ENCODE data around the gene PPP3CA.

The PPP3CA gene

DNA sequence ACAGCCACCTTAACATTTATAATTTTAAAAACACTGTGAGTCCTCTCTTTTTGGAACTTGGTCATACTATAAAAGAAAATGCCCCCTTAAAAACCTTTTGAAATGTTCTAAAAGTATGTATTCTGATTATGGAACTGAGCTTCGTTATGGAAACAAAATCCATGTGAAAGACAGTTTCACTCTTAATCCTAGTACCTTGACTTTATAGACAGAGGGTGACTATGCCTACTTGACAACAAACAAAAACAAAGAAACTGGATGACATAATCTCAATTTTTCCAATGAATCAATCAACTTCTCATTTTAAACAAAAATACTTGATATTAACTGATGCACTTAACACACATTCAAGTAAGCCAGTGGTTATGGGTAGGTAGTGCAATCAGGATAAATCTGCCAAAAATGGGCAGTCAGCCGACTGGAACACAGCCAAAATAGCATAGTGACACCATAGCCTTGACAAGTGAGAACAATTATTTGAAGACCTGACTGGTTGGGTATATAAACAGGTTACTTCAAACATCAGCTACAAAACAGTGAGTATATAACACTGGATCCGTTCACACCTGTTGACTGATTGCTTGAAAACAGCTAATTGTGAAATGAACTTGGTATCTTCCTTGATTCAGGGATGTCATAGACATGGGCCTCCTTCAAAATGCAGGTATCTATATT is 265.5 kb downstream of the PPP3CA start:
- DNase-seq = no peak

GRCh38 chr4:101081166-101081565 is 266.2 kb downstream of the PPP3CA start:
- DNase-seq = no peak

- no peak for DNase-seq
Observed at GRCh38 chr4:101078950-101079349, 268.4 kb downstream of the PPP3CA start.

DNA sequence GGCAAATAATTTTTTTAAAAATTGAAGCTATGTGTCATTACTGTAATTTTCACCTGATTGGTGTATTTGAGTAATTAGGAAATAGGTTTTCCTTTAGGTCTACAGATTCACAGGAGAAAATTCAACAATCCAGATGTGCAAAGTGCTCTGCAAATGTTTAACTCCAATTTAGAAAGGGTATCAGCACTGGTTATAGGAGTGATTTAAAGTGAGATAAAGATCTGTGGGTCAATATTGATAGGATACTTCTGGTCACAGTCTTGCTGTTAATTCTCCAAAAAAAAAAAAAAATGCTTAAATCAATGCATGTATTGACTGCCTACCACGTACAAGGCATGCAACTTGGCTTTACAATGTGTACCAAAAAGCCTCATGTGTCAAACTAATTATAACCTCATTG is 271.3 kb downstream of the PPP3CA start:
- no peak for DNase-seq

DNA sequence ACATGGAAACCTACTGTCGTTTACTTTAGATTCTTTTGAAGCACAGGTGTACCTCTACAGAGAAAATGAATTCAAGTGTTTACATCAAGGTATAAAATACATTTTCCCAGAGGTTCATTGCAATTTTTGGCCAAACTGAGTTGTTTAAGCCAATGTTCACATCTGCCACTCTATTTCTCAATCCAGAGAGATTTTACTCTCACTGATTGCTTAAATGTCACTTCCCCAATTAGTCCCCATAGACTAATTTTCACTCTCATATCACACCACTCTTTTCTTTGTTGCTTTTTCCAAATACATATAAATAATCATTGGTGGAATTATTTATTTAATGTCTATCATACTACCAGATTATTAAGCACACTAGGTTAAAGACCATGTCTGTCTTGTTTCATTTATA is 271.8 kb downstream of the PPP3CA start:
- DNase-seq = no peak

DNA sequence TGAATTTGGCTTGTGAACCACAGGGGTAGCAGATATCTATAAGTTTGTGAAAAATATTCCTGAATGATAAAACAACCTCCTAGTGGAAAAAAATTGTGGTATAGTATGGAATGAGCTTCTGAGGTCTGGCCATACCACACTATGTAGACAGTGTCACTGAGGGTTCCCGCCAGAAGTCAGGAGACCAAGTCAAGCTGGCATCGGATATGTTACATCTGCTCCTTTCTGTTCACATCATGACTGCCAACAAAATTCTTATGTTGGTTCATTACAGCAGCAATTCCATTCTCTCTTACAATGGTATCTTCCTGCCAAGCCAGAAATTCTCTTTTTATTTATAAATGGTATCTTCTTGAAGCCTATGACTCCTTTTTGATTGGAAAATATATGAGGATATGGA is 273.0 kb downstream of the PPP3CA start:
- DNase-seq = no peak

- DNase-seq = no peak
Observed at GRCh38 chr4:101071241-101071640, 276.1 kb downstream of the PPP3CA start.

- no peak for DNase-seq
Observed at GRCh38 chr4:101068115-101068514, 279.2 kb downstream of the PPP3CA start.

- no peak for DNase-seq
Observed at GRCh38 chr4:101067383-101067782, 279.9 kb downstream of the PPP3CA start.

GRCh38 chr4:101066626-101067170 is 280.6 kb downstream of the PPP3CA start:
- no peak for DNase-seq

DNA sequence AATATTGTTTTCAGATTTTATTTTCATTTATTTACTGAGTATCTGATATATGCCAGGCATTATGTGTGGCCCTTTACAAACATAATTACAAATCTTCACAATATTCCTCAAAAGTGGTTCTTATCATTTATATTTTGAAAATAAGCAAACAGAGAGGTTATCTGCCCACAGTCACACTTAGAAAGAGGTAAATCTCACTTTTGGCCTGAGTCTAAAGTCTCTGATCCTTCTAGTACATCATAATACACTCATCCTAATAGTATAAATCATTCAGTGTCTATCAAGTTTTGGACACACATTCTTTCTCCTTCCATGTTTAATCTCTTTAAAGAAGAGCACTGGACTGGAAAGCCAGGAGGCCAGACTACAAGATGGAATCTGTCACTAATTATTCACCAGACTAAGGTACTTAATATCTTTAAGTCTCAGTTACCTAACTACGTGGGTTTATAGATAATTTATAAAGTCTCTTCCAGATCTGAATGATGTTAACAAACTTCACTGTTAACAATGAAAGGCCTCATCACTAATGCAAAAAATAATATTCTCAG is 281.3 kb downstream of the PPP3CA start:
- no peak for DNase-seq

- DNase-seq = no peak
Observed at GRCh38 chr4:101065346-101065745, 282.0 kb downstream of the PPP3CA start.

DNA sequence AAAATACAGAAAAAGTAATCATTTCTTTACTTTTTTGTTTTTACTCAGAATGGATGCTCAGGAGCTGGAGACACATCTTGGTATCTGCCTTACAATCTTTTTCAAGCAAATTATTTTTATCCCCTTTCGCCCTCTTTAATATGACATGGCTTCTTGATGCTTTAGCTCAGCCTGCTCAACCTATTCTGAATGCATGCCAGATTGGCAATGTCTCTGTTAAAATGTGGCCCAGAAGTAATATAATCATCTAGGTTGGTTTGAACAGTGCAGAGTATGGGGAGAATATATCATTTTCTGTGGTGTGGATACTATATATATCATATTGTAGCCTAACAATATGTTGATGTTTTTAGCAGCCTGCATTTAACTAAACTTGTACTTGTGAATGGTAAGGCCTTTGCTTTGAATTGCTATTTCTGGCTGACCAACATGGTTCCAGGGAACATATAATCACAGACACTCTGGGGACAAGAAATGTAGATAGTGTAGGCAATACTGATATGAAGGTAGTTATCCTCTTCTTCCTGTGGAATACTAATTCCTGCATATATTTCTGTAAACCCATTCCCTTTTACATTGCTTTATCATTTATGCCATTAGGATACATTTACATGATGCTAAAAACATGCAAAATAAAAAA is 282.7 kb downstream of the PPP3CA start:
- DNase-seq = no peak

DNA sequence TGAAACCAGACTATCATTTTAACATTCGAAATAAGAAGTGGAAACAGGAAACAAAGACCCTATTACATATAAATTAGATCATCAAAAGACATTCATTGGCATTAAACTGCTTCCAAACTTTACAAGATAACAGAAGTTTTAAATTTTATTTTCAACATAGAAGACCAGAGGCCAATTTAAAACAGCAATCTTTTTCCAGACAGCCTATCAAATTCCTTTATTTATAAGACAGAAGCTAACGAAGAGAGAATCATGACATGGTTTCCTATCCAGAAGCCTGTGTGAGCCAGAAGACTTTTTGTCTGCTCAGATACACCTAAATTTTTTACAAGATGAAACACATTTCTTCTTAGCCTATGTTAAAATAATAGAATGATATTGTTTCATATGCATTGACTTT is 291.9 kb downstream of the PPP3CA start:
- no peak for DNase-seq

DNA sequence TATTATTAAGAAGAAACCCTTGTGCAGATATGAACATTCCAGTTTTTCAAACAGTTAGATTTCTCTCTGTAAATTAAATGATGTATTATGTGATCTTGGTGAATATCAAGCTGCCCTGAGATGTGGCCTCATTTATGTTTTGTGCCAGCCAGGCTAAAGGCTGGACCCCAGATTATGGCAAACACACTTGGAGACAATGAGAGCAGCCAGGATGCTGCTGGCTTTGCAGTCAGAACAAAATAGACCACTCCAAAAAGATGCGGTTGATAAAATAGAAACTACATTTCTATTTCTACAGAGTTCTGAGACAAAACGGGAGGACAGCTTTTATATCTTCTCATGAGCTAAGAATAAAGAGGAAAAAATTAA is 296.5 kb downstream of the PPP3CA start:
- DNase-seq = no peak

- DNase-seq = no peak
Observed at GRCh38 chr4:101050088-101050836, 297.1 kb downstream of the PPP3CA start.

DNA sequence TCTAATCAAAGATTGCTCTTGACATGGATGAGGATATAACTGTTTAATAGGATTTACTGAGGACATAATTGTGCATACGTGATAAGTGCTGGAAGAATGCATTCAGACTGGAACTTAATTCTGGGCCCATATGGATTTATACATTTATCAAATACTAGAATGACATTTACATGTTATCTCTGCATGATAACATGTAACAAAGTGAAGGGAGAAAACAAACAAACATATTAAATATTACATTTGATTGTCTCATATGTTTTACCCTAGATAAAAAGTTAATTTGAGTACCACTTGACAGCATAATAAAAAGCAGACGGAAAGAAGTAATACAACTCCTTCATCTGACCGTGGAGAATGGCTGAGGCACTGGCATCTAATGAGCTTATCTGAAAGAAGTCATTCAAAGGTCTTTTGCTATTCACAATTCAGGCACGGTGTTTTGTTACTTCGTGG is 297.8 kb downstream of the PPP3CA start:
- DNase-seq = no peak

GRCh38 chr4:101044766-101045165 is 302.6 kb downstream of the PPP3CA start:
- DNase-seq = no peak

- no peak for DNase-seq
Observed at GRCh38 chr4:101042847-101043246, 304.5 kb downstream of the PPP3CA start.

DNA sequence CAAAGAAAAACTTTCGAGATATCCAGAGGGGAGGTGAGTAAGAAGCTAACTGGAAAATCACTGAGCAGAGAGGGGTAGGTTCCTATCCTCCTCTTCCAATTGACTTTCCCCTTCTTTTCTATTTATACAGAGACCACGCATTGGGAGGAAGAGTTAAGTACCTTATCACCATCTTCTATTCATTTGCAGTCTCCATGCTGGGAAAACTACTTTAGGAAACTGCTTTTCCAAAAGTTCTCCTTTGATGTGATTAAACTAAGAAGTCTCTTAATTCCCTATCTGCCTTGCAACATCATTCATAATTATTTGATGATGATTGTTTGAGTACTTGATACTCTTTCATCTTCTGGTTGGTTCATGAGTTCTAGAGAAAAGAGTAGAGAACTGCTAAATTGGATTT is 306.6 kb downstream of the PPP3CA start:
- DNase-seq = no peak

GRCh38 chr4:101039367-101039766 is 308.0 kb downstream of the PPP3CA start:
- no peak for DNase-seq

DNA sequence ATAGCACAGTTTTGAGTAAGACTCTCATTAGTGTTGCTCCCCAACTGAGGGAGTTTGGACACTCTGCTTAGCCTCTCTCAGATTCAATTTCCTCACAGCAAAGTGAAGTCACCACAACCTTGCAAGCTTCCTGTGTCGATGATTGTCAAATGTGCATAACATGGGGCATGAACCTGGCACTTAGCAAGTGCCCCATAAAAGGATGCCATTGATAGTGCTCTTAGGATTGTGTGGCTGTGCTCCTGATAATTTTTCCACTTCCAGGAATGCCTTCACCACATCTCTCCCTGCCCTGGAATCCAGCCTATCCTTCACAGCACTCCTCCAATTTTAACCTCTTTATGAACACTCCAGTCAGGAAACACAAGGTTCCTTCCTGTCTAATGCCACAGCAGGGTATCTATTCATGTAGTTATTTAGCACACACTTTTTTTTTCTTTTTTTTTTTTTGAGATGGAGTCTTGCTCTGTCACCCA is 309.4 kb downstream of the PPP3CA start:
- no peak for DNase-seq

DNA sequence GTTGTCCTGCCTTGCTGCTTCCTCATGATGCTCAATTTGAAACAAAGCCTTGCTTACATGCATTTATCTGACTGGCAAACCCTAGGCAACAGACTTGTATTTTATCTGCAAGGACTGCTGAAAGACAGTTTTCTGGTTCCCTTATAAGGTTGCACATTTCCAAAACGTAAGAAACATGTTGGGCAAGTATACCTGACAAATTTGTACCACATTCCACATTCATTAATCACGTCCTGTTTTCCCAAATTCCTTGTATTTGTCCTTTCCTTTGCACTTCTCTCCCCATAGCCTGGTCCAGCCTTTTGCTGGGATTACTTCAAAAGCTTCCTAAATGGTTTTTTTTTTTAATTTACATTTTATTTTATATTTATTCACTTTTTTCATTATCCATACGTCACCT is 310.1 kb downstream of the PPP3CA start:
- no peak for DNase-seq
